Loucy (cell line): ENCODE data around the gene LRTM1.

Experiments used
- EZH2phosphoT487 ChIP-seq: fragments of 200-600 bp; IDR thresholded peaks from 2 replicates; pipeline ENCODE4 v1.6.1; 2018; ENCODE audit warnings: antibody characterized with exemption, mild to moderate bottlenecking, moderate library complexity, borderline replicate concordance
- TF ChIP-seq, protein P1 (sequence below): fragments of 200-600 bp; sonication (generic); conservative IDR thresholded peaks from 2 replicates; pipeline ENCODE4 v1.5.1; 2014; ENCODE audit warnings: mild to moderate bottlenecking, antibody characterized with exemption, low read length

DNA sequence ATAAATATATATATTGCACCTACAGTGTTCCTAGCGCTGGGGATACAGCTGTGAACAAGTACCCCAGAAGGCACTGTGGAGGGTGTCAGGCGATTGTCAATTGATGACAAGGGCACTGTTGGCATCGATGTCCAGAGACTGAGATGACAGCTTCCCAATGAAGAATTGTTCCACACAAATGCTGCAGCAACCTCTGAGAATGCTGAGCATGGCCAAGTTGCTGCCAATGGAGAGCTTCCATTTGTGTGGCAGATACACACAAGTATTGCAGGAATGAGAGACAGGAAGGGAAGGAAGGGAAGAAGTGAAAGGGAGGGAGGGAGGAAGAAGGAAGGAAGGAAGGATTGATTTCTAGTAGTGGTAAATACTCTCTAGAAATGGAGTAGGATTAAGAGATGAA, 21.9 kb downstream of the LRTM1 start:
- TF ChIP-seq EZH2phosphoT487, result no peak
- TF ChIP-seq, protein P1, sequence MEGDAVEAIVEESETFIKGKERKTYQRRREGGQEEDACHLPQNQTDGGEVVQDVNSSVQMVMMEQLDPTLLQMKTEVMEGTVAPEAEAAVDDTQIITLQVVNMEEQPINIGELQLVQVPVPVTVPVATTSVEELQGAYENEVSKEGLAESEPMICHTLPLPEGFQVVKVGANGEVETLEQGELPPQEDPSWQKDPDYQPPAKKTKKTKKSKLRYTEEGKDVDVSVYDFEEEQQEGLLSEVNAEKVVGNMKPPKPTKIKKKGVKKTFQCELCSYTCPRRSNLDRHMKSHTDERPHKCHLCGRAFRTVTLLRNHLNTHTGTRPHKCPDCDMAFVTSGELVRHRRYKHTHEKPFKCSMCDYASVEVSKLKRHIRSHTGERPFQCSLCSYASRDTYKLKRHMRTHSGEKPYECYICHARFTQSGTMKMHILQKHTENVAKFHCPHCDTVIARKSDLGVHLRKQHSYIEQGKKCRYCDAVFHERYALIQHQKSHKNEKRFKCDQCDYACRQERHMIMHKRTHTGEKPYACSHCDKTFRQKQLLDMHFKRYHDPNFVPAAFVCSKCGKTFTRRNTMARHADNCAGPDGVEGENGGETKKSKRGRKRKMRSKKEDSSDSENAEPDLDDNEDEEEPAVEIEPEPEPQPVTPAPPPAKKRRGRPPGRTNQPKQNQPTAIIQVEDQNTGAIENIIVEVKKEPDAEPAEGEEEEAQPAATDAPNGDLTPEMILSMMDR, result no peak
